Measurements from ENCODE around the gene ANGPTL2. TPM values are rescaled to one million over a fixed set of nuclear protein-coding genes. Genes with fewer than 3 reads are reported as not detected.

The ANGPTL2 gene
- total and polyA plus RNA-seq, 12 donors, result 3.0 to 32.6 (median 11.4) TPM

DNA sequence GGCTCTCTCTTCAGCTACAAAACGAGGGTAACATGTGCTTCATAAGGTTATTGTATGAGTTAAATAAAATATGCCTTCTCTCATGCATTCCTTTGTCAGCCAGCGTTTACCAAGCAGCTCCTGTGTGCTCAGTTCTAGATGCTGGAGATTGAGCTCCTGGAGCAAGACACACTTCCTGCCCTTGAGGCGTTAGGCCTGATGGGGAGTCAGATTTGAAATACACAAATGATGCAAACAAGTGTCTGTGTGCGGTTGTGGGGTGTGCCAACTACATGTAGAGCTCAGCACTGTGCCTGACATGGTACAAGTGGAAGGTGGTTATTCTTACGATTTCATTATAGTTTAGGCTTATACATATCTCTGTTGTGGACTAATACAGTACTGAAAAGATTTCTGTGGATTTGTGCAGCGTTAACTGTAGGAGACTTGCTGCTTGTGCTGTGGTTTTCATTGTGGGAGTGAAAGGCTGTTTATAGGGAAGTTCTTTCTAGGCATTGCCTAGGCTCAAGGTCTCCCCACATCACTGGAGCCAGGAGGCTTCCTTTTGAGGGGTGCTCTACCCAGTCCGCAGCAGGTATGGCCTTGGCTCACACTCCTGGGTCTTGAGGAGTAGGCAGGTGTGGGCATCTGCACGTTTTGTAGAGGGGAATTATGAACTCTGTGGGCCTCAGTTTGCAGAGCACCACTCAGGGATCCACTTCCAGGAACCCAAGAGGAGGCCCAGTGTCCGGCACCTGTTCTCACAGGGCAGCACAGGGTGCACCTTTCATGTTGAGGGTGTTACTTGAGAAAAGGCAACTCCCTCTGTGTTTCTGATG is 39.8 kb upstream of the ANGPTL2 start:
- Histone ChIP-seq H3K4me1 (replicated peaks in 1 of 2) (peaks cover 5 to 21% of the 10 kb centered on the region in 2 donors), H3K9me3 (replicated peaks in 1 of 3) (no peaks in the 10 kb centered on the region), H3K27me3 (no peaks in the 10 kb centered on the region), H3K4me3 (no peak overlapping the region), H3K27ac (no peak overlapping the region), H3K36me3 (replicated peaks in 1 of 2) (no peaks in the 10 kb centered on the region)
- no peak for TF ChIP-seq POLR2A (IDR thresholded peaks at IDR 0.05)
- TF ChIP-seq, protein P1, sequence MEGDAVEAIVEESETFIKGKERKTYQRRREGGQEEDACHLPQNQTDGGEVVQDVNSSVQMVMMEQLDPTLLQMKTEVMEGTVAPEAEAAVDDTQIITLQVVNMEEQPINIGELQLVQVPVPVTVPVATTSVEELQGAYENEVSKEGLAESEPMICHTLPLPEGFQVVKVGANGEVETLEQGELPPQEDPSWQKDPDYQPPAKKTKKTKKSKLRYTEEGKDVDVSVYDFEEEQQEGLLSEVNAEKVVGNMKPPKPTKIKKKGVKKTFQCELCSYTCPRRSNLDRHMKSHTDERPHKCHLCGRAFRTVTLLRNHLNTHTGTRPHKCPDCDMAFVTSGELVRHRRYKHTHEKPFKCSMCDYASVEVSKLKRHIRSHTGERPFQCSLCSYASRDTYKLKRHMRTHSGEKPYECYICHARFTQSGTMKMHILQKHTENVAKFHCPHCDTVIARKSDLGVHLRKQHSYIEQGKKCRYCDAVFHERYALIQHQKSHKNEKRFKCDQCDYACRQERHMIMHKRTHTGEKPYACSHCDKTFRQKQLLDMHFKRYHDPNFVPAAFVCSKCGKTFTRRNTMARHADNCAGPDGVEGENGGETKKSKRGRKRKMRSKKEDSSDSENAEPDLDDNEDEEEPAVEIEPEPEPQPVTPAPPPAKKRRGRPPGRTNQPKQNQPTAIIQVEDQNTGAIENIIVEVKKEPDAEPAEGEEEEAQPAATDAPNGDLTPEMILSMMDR (IDR thresholded peaks at IDR 0.05), result no peak
- DNase-seq, result peak in 3 of 7 donors; percentile 14 to 49 (median 18)
- 72 to 80% (median 77%) methylated on average over 8 to 9 of the region's 9 CpGs for WGBS, 4 donors
- intact Hi-C loops (cut with DNase I), result no loop called here

DNA sequence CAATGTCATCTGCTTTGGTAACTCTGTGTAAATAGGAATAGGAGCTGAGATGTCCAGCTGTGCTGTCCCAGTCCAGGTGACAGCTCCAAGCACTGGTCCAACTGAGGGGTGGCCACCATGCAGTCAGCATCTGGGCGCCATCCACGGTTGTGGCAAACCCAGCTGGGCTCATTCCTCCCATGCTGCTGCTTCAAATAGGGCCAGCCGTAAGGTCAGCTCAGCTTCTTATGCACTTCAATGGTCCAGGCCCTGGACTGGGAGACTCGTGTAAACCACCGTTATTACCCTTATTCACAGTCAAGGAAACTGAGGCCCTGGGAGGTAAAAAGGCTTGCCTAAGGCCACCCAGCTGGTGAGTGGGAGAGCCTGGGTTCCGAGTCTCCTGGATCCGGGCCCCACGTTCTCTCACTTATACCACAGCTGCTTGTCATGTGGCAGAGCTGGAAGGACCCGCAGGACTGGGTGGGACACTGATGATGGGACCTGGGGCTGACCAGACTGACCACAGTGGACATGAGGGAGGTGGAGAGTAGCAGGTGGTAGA is 38.7 kb upstream of the ANGPTL2 start:
- Histone ChIP-seq H3K36me3 (replicated peaks in 1 of 2) (no peaks in the 10 kb centered on the region), H3K4me3 (no peak overlapping the region), H3K9me3 (replicated peaks in 1 of 3) (no peaks in the 10 kb centered on the region), H3K27me3 (no peaks in the 10 kb centered on the region), H3K27ac (no peak overlapping the region), H3K4me1 (replicated peaks in 1 of 2) (peaks cover 5 to 21% of the 10 kb centered on the region in 2 donors)
- 93 to 99% (median 98%) methylated on average over 8 to 9 of the region's 9 CpGs for WGBS, 4 donors
- DNase-seq, result peak in 4 of 7 donors; percentile 2 to 52 (median 17)
- TF ChIP-seq, protein P1 (IDR thresholded peaks at IDR 0.05), result no peak
- TF ChIP-seq POLR2A (IDR thresholded peaks at IDR 0.05), result no peak
- intact Hi-C loops (cut with DNase I), result no loop called here

DNA sequence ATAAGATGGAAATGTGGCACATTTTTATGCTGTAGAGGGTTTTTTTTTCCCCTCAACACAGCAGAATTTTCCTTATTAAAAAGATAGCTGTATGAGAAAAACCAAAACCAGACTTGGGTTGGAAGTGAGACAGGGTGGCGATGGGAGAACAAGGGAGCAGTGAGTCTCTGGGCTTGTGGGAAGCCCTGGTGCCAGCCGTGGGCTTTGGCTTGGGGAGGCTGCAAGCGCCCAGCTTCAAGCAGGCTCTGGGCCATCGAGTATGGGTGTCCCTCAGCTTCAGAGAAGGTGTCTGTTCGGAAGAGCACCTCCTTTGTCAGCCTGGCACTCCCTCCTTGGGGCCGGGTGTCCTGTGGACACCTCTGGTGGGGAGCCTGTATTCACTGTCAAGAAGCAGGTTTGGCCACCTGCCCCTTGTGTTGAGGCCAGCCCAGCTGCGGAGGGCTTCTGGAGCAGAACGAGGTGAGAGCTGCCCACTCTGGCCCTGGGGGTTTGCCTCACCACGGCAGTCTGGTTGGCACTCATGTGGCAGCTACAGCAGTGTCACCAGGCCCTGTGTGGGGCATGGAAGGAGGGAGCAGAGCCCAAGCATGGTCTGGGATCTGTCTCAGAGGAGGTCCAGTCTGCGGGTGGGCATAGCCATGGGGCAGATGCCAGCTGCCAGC is 37.6 kb upstream of the ANGPTL2 start:
- WGBS, 4 donors, result 90 to 95% (median 93%) methylated on average over 4 to 10 of the region's 10 CpGs
- peak in 4 of 7 donors; percentile 5 to 56 (median 19) for DNase-seq

More for the DNA sequence above, 37.6 kb upstream of the ANGPTL2 start:
- no peaks in the 10 kb centered on the region for H3K27me3 ChIP-seq
- H3K9me3 ChIP-seq (replicated peaks in 1 of 3), result no peaks in the 10 kb centered on the region
- intact Hi-C loops (cut with DNase I), result no loop called here
- H3K4me1 ChIP-seq (replicated peaks in 1 of 2), result peaks cover 5 to 26% of the 10 kb centered on the region in 2 donors
- H3K4me3 ChIP-seq, result no peak overlapping the region
- peak overlapping the region in 3 of 5 donors; percentile 51 to 78 (median 60) for H3K27ac ChIP-seq
- H3K36me3 ChIP-seq (replicated peaks in 1 of 2), result no peaks in the 10 kb centered on the region
- no peak for TF ChIP-seq POLR2A (IDR thresholded peaks at IDR 0.05)
- TF ChIP-seq, protein P1 (IDR thresholded peaks at IDR 0.05), result no peak
